Upper lobe of left lung (tissue), 6 donors: ENCODE data around the gene NSMCE3. TPM values are rescaled to one million over a fixed set of nuclear protein-coding genes. Genes with fewer than 3 reads are reported as not detected.

Experiments used
- ATAC-seq, 2 donors: fragments of 200-7000 bp; cut with Tn5 transposase; one replicate each; pipeline ENCODE4 v1.9.1; 2022; ENCODE audit warnings: mild to moderate bottlenecking in 2 of 2, moderate library complexity in 2 of 2; ENCODE audit not compliant: low FRiP score in 2 of 2
- DNase-seq, 2 donors: peaks; one replicate each; pipeline ENCODE4 v3.0.0-alpha.2; 2019 to 2020
- H3K27ac ChIP-seq, 4 donors: fragments of 200-600 bp; sonication (generic); one replicate each; pipeline ENCODE4 v1.5.1; 2016 to 2019
- H3K27me3 ChIP-seq, 4 donors: fragments of 200-600 bp; sonication (generic); one replicate each; pipeline ENCODE4 v1.5.1; 2017 to 2019
- H3K36me3 ChIP-seq, 4 donors: fragments of 200-600 bp; sonication (generic); one replicate each; pipeline ENCODE4 v1.5.1; 2016 to 2019
- H3K4me1 ChIP-seq, 4 donors: fragments of 200-600 bp; sonication (generic); one replicate each; pipeline ENCODE4 v1.5.1; 2018 to 2019
- H3K4me3 ChIP-seq, 4 donors: fragments of 200-600 bp; sonication (generic); one replicate each; pipeline ENCODE4 v1.5.1; 2017 to 2019; ENCODE audit warnings: mild to moderate bottlenecking in 2 of 4, moderate library complexity in 1 of 4
- H3K9me3 ChIP-seq, 4 donors: fragments of 200-600 bp; sonication (generic); one replicate each; pipeline ENCODE4 v1.5.1; 2018 to 2019
- EP300 ChIP-seq, 4 donors: sonication (generic); formaldehyde crosslinking; IDR thresholded peaks; one replicate each; pipeline ENCODE4 v1.5.1; 2017; ENCODE audit warnings: antibody characterized with exemption in 4 of 4, control low read depth in 2 of 4
- POLR2A ChIP-seq, 4 donors: fragments of 450-650 bp; IDR thresholded peaks; one replicate each; pipeline ENCODE4 v1.5.1; 2016 to 2017; ENCODE audit warnings: antibody characterized with exemption in 4 of 4, mild to moderate bottlenecking in 2 of 4
- POLR2AphosphoS5 ChIP-seq, 2 donors: sonication (generic); formaldehyde crosslinking; IDR thresholded peaks; one replicate each; pipeline ENCODE4 v1.5.1; 2017; ENCODE audit warnings: antibody characterized with exemption in 2 of 2
- WGBS, 2 donors: methylation state at CpG; one replicate each; pipeline ENCODE4 v1.1.5; 2017 to 2018; 5-methylcytosine and 5-hydroxymethylcytosine counted together
- total RNA-seq, 6 donors: library from RNA; depleted of rRNA in 4 of 6; stranded (reverse); fragments of >200 nt in 4 of 6; gene quantifications; one replicate each; pipeline versions ENCODE4 v1.1.0 to v1.2.1, GENCODE V29; 2016 to 2021
- TF ChIP-seq, protein P1 (sequence below), 6 experiments: fragments of 450-650 bp in 4 of 6; fragments of 200-600 bp in 2 of 6; sonication (generic) in 2 of 6; IDR thresholded peaks; one replicate each; pipeline ENCODE4 v1.5.1; 2016 to 2019; ENCODE audit warnings: antibody characterized with exemption in 6 of 6
- donor health status: DM: no; HTN: no; CAD: no; lungs with moderate emphysema.
- donor health status: DM: no; HTN: yes; CAD: no; lungs with severe emphysema.

NSMCE3 gene
- total RNA-seq, 6 donors from 2014 or later: 3.1 to 10.6 (median 6.9) TPM

DNA sequence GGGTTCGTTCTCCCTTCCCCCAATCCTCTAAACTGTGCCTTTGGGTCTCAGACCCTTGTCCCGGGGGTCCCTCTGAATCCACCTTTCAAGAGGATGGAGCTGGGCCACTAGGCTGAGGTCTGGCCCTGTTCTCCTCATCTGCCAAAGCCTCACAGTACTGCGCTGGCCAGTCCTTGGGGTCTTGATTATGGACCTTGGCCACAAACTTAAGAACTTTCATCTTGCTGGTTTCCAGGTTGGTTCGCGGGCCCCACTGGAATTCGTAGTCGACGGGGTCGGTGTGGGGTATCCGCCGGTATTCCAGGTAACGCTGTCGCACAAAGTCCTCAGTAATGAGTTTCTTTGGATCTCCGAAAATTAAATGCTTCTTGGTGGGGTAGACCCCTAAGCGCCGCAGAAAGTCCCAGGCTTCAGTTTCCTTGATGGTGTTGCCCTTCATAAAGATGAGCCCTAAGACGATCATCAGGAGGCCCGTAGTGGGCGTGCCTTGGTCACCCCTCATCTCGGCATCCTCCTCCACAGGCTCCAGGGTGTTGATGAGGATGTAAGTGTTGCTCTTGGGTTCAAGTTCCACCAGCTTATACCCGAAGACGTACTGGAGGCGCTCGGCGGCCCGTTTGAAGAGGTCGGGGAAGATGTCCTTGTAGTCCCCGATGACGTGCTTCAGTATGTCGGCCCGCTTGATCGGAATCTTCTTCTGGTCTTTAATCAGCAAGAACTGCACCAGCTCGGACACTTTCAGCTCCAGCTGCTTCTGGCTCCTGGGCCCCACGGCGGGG, 727 bp downstream of the NSMCE3 start:
- Histone ChIP-seq H3K36me3 (no peaks in the 10 kb centered on the region), H3K4me1 (peaks cover 21 to 31% (median 26%) of the 10 kb centered on the region in 4 donors), H3K27me3 (no peaks in the 10 kb centered on the region), H3K27ac (peak overlapping the region; percentile 90 to 95 (median 92)), H3K4me3 (peak overlapping the region; percentile 73 to 89 (median 80)), H3K9me3 (no peaks in the 10 kb centered on the region)
- DNase-seq (peak in 1 of 2 donors; percentile 27), ATAC-seq (peak; percentile 37 to 64)
- 5 to 6% methylated on average over 27 to 30 of the region's 35 CpGs for WGBS, 2 donors
- no peak for TF ChIP-seq POLR2A (IDR thresholded peaks at IDR 0.05)
- TF ChIP-seq EP300 (IDR thresholded peaks at IDR 0.05): no peak
- no peak for TF ChIP-seq POLR2AphosphoS5 (IDR thresholded peaks at IDR 0.05)
- TF ChIP-seq, protein P1, sequence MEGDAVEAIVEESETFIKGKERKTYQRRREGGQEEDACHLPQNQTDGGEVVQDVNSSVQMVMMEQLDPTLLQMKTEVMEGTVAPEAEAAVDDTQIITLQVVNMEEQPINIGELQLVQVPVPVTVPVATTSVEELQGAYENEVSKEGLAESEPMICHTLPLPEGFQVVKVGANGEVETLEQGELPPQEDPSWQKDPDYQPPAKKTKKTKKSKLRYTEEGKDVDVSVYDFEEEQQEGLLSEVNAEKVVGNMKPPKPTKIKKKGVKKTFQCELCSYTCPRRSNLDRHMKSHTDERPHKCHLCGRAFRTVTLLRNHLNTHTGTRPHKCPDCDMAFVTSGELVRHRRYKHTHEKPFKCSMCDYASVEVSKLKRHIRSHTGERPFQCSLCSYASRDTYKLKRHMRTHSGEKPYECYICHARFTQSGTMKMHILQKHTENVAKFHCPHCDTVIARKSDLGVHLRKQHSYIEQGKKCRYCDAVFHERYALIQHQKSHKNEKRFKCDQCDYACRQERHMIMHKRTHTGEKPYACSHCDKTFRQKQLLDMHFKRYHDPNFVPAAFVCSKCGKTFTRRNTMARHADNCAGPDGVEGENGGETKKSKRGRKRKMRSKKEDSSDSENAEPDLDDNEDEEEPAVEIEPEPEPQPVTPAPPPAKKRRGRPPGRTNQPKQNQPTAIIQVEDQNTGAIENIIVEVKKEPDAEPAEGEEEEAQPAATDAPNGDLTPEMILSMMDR (IDR thresholded peaks at IDR 0.05): peak in 2 of 6 experiments; percentile 5

- Histone ChIP-seq H3K27me3 (no peaks in the 10 kb centered on the region), H3K9me3 (no peaks in the 10 kb centered on the region), H3K36me3 (no peaks in the 10 kb centered on the region), H3K4me1 (peaks cover 21 to 31% (median 26%) of the 10 kb centered on the region in 4 donors), H3K27ac (no peak overlapping the region), H3K4me3 (no peak overlapping the region)
- 92 to 95% methylated on average over 1 of the region's 1 CpG for WGBS, 2 donors
- no peak for DNase-seq
- ATAC-seq: no peak
- TF ChIP-seq EP300 (IDR thresholded peaks at IDR 0.05): no peak
- no peak for TF ChIP-seq POLR2AphosphoS5 (IDR thresholded peaks at IDR 0.05)
- TF ChIP-seq, protein P1 (IDR thresholded peaks at IDR 0.05): no peak
- TF ChIP-seq POLR2A (IDR thresholded peaks at IDR 0.05): no peak
Measured at GRCh38 chr15:29266052-29266582, 3.5 kb downstream of the NSMCE3 start.

DNA sequence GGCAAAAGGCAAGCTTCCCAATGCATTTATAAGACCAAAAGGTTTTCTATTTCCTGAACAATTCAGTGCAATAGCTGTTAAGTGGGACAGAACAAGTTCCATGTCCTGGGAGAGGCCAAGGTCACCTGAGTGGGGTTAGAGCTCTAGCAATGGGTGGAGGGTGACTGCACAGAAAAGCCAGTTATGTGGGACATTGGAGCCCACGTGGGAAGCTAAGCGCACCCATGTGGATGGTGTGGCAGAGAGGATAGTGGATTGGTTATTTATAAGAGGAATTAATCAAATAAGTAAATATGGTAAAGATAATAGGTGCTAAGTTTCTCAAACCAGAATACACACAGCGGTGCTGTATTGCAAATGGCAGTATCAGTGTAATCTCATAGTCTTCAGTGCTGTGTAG, 6.3 kb downstream of the NSMCE3 start:
- no peaks in the 10 kb centered on the region for H3K36me3 ChIP-seq
- no peak overlapping the region for H3K4me3 ChIP-seq
- ATAC-seq: no peak
- no peak for TF ChIP-seq POLR2A (IDR thresholded peaks at IDR 0.05)
- TF ChIP-seq, protein P1 (IDR thresholded peaks at IDR 0.05): no peak
- TF ChIP-seq POLR2AphosphoS5 (IDR thresholded peaks at IDR 0.05): no peak
- no peak for TF ChIP-seq EP300 (IDR thresholded peaks at IDR 0.05)
- H3K27ac ChIP-seq: no peak overlapping the region
- H3K4me1 ChIP-seq: peaks cover 17 to 20% (median 18%) of the 10 kb centered on the region in 4 donors
- no peaks in the 10 kb centered on the region for H3K9me3 ChIP-seq
- DNase-seq: no peak
- WGBS, 2 donors: 92 to 93% methylated on average over 3 of the region's 3 CpGs
- no peaks in the 10 kb centered on the region for H3K27me3 ChIP-seq

GRCh38 chr15:29262738-29263137, 6.9 kb downstream of the NSMCE3 start:
- TF ChIP-seq EP300 (IDR thresholded peaks at IDR 0.05): no peak
- DNase-seq: no peak
- WGBS, 2 donors: 71 to 86% methylated on average over 2 of the region's 2 CpGs
- Histone ChIP-seq H3K27me3 (no peaks in the 10 kb centered on the region), H3K4me3 (no peak overlapping the region), H3K9me3 (no peaks in the 10 kb centered on the region), H3K36me3 (no peaks in the 10 kb centered on the region), H3K27ac (no peak overlapping the region), H3K4me1 (peaks cover 11 to 15% (median 12%) of the 10 kb centered on the region in 4 donors)
- ATAC-seq: no peak

DNA sequence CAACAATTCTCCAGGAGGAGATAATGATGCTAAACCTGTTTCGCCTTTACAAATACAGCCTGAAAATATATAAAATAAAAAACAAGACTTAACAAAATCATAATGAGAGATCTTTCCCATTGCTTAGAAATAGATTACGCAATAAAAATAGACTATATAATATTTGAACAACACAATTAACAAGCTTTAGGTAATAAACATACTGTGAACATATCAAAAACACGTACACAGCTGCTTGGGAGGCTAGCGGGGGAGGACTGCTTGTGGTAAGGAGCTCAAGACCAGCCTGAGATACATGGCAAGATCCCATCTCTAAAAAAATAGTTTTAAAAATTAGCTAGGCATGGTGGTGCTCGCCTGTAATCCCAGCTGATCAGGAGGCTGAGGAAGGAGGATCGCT, 8.7 kb downstream of the NSMCE3 start:
- H3K9me3 ChIP-seq: no peaks in the 10 kb centered on the region
- no peak overlapping the region for H3K4me3 ChIP-seq
- ATAC-seq: no peak
- WGBS, 2 donors: 94% methylated on average over 6 of the region's 6 CpGs
- H3K27me3 ChIP-seq: no peaks in the 10 kb centered on the region
- no peak for DNase-seq
- no peak for TF ChIP-seq EP300 (IDR thresholded peaks at IDR 0.05)
- no peak for TF ChIP-seq POLR2A (IDR thresholded peaks at IDR 0.05)
- TF ChIP-seq, protein P1 (IDR thresholded peaks at IDR 0.05): no peak
- no peak for TF ChIP-seq POLR2AphosphoS5 (IDR thresholded peaks at IDR 0.05)
- no peaks in the 10 kb centered on the region for H3K36me3 ChIP-seq
- H3K4me1 ChIP-seq: no peaks in the 10 kb centered on the region
- no peak overlapping the region for H3K27ac ChIP-seq
